Activated T-cell treated with anti-CD3 and anti-CD28 coated beads, Interleukin-2, amount 50 U/mL, for 4 hours (primary cell): ENCODE results near the gene OR5F1. TPM values are rescaled to one million over a fixed set of nuclear protein-coding genes. Genes with fewer than 3 reads are reported as not detected.

Source experiments
- ATAC-seq, 2 donors: fragments of 200-7000 bp; cut with Tn5 transposase; one replicate each; pipeline ENCODE4 v1.10.0; 2021
- DNase-seq: peaks from one replicate; pipeline ENCODE4 v3.0.0-alpha.2; 2020
- H3K27me3 Mint-ChIP-seq: one replicate; pipeline ENCODE4 v1.8.0; 2021; ENCODE audit warnings: low read depth, mixed read lengths
- H3K36me3 Mint-ChIP-seq: one replicate; pipeline ENCODE4 v1.8.0; 2022; ENCODE audit warnings: mixed read lengths; ENCODE audit not compliant: insufficient read depth
- H3K4me1 Mint-ChIP-seq: one replicate; pipeline ENCODE4 v1.8.0; 2021; ENCODE audit warnings: low read depth, mixed read lengths
- H3K4me3 Mint-ChIP-seq: one replicate; pipeline ENCODE4 v1.8.0; 2021; ENCODE audit warnings: mild to moderate bottlenecking, moderate library complexity, mixed read lengths
- H3K9me3 Mint-ChIP-seq: one replicate; pipeline ENCODE4 v1.8.0; 2021; ENCODE audit warnings: mixed read lengths
- total RNA-seq, 3 donors: library from RNA; stranded (reverse); gene quantifications; one replicate each; pipeline ENCODE4 v1.2.1, GENCODE V29; 2021

OR5F1 gene
- total RNA-seq = not detected

- H3K27me3 Mint-ChIP-seq = no peaks in the 10 kb centered on the region
- H3K4me1 Mint-ChIP-seq = no peaks in the 10 kb centered on the region
- ATAC-seq (no peak), DNase-seq (no peak)
- H3K9me3 Mint-ChIP-seq = peaks cover 18% of the 10 kb centered on the region
- no peaks in the 10 kb centered on the region for H3K36me3 Mint-ChIP-seq
- H3K4me3 Mint-ChIP-seq = no peak within 1 kb of the TSS
Measured at GRCh38 chr11:55994525-55994924, at the start of gene OR5F1. OR5F1 (minus strand) TSS chr11:55994625; CDS start chr11:55994625, 0 bp downstream.

GRCh38 chr11:56027354-56027753 is 32.9 kb upstream of the OR5F1 start, which contains the start of gene OR5AS1:
OR5AS1 (plus strand) TSS chr11:56027654; CDS start chr11:56030419, 2,765 bp downstream.
- H3K4me3 Mint-ChIP-seq = no peak within 1 kb of the TSS
- DNase-seq (no peak), ATAC-seq (no peak)
- no peaks in the 10 kb centered on the region for H3K36me3 Mint-ChIP-seq
- peaks cover 21% of the 10 kb centered on the region for H3K9me3 Mint-ChIP-seq
- H3K27me3 Mint-ChIP-seq = no peaks in the 10 kb centered on the region
- H3K4me1 Mint-ChIP-seq = no peaks in the 10 kb centered on the region

GRCh38 chr11:56013805-56014204 is 19.4 kb upstream of the OR5F1 start:
- no peak for DNase-seq
- H3K4me1 Mint-ChIP-seq = no peaks in the 10 kb centered on the region
- no peaks in the 10 kb centered on the region for H3K36me3 Mint-ChIP-seq
- ATAC-seq = no peak
- H3K4me3 Mint-ChIP-seq = no peak overlapping the region
- H3K27me3 Mint-ChIP-seq = no peaks in the 10 kb centered on the region
- peaks cover 16% of the 10 kb centered on the region for H3K9me3 Mint-ChIP-seq

- no peaks in the 10 kb centered on the region for H3K4me1 Mint-ChIP-seq
- H3K9me3 Mint-ChIP-seq = peaks cover 16% of the 10 kb centered on the region
- DNase-seq (no peak), ATAC-seq (no peak)
- no peaks in the 10 kb centered on the region for H3K27me3 Mint-ChIP-seq
- no peak overlapping the region for H3K4me3 Mint-ChIP-seq
- no peaks in the 10 kb centered on the region for H3K36me3 Mint-ChIP-seq
Measured at GRCh38 chr11:56010716-56011115, 16.3 kb upstream of the OR5F1 start.

DNA sequence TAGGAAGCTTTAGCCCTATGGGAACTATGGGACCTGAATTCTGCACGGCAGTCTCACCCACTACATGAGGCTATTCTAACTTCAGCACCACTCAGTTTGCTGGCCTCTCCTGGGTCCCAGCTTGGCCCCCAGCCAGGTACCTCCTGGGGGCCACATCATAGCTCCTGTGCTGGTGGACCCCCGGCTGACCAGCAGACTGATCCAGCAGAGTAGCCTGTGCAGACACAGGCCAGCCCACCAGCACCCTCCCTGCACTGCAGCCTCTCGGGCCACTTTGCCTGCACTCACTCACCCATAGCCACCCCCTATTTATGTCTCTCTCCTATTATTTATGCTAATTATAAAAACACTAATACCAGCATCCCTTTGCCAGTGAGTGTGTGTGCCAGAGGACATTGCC is 23.5 kb downstream of the OR5F1 start:
- Mint-ChIP-seq H3K9me3 (peaks cover 9% of the 10 kb centered on the region), H3K4me1 (no peaks in the 10 kb centered on the region), H3K27me3 (no peaks in the 10 kb centered on the region), H3K4me3 (no peak overlapping the region), H3K36me3 (no peaks in the 10 kb centered on the region)
- ATAC-seq = no peak
- no peak for DNase-seq

GRCh38 chr11:55969845-55970244 is 24.6 kb downstream of the OR5F1 start, which contains the start of gene OR10AG1:
OR10AG1 (minus strand) TSS chr11:55969945; CDS start chr11:55969907, 38 bp downstream.
- Mint-ChIP-seq H3K9me3 (peaks cover 12% of the 10 kb centered on the region), H3K36me3 (no peaks in the 10 kb centered on the region), H3K4me1 (no peaks in the 10 kb centered on the region), H3K27me3 (no peaks in the 10 kb centered on the region), H3K4me3 (no peak within 1 kb of the TSS)
- DNase-seq (no peak), ATAC-seq (no peak)

DNA sequence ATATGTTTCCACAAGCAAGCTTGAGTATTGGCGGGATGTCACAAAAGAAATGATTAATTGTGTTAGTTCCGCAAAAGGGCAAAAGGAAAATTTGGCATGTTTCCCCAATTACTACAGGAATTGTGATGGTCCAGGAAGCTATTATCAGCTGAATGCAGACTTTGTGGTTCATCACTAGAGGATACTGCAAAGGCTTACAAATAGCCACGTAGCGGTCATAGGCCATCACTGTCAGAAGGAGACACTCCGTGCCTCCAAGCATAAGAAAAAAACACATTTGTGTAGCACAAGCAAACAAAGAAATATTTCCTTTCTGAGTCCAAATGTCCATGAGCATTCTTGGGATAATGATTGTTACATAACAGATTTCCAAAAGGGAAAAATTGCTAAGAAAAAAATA is 26.5 kb downstream of the OR5F1 start:
- no peaks in the 10 kb centered on the region for H3K27me3 Mint-ChIP-seq
- ATAC-seq = no peak
- DNase-seq = no peak
- no peaks in the 10 kb centered on the region for H3K4me1 Mint-ChIP-seq
- H3K4me3 Mint-ChIP-seq = no peak overlapping the region
- H3K9me3 Mint-ChIP-seq = peaks cover 13% of the 10 kb centered on the region
- H3K36me3 Mint-ChIP-seq = no peaks in the 10 kb centered on the region

GRCh38 chr11:55966391-55966790 is 28.0 kb downstream of the OR5F1 start:
- no peak for ATAC-seq
- Mint-ChIP-seq H3K9me3 (peaks cover 16% of the 10 kb centered on the region), H3K36me3 (no peaks in the 10 kb centered on the region), H3K4me3 (no peak overlapping the region), H3K4me1 (no peaks in the 10 kb centered on the region), H3K27me3 (no peaks in the 10 kb centered on the region)
- DNase-seq = no peak

GRCh38 chr11:55956521-55956920 is 37.9 kb downstream of the OR5F1 start:
- peaks cover 8% of the 10 kb centered on the region for H3K9me3 Mint-ChIP-seq
- no peaks in the 10 kb centered on the region for H3K4me1 Mint-ChIP-seq
- no peaks in the 10 kb centered on the region for H3K36me3 Mint-ChIP-seq
- DNase-seq = no peak
- ATAC-seq = no peak
- no peak overlapping the region for H3K4me3 Mint-ChIP-seq
- H3K27me3 Mint-ChIP-seq = no peaks in the 10 kb centered on the region

DNA sequence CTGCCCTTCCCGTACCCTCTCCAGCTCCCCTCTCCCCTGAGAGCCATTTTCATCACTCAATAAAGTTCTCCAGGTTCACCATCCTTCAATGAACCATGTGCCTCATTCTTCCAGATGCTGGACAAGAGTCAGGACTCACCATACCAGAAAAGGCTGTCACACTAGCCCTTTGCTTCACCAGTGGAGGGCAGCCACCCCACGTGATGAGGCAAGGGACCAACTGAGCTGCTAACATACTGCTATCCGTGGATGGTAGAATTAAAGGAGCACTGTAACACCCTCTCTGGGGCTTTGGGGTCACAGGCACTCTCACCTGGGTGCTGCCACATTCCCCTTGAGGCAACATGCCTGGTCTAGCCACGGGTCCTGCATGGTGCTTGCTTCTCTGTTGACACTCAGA is 45.1 kb downstream of the OR5F1 start:
- Mint-ChIP-seq H3K4me3 (no peak overlapping the region), H3K9me3 (peaks cover 6% of the 10 kb centered on the region), H3K36me3 (no peaks in the 10 kb centered on the region), H3K4me1 (no peaks in the 10 kb centered on the region), H3K27me3 (no peaks in the 10 kb centered on the region)
- DNase-seq (no peak), ATAC-seq (no peak)

Other genes with a start within 250 kb of the OR5F1 start
- not detected for gene OR5D13, start 221.2 kb downstream of the OR5F1 start, total RNA-seq
- gene OR5D14, start 199.1 kb downstream of the OR5F1 start, total RNA-seq = not detected
- gene OR5L1, start 183.3 kb downstream of the OR5F1 start, total RNA-seq = not detected
- not detected for gene OR5D18, start 175.0 kb downstream of the OR5F1 start, total RNA-seq
- not detected for gene OR5L2, start 167.4 kb downstream of the OR5F1 start, total RNA-seq
- gene OR5D16, start 155.9 kb downstream of the OR5F1 start, total RNA-seq = not detected
- gene TRIM51, start 111.3 kb downstream of the OR5F1 start, total RNA-seq = not detected
- not detected for gene OR5W2, start 80.0 kb downstream of the OR5F1 start, total RNA-seq
- not detected for gene OR5I1, start 58.2 kb downstream of the OR5F1 start, total RNA-seq
- not detected for gene OR10AG1, start 24.7 kb downstream of the OR5F1 start, total RNA-seq
- gene OR5AS1, start 33.0 kb upstream of the OR5F1 start, total RNA-seq = not detected
- gene OR8I2, start 98.7 kb upstream of the OR5F1 start, total RNA-seq = not detected
- not detected for gene OR8H2, start 109.1 kb upstream of the OR5F1 start, total RNA-seq
- not detected for gene OR8H3, start 127.7 kb upstream of the OR5F1 start, total RNA-seq
- gene OR8J3, start 145.6 kb upstream of the OR5F1 start, total RNA-seq = not detected
- gene OR8K5, start 165.7 kb upstream of the OR5F1 start, total RNA-seq = not detected
- gene OR5J2, start 182.0 kb upstream of the OR5F1 start, total RNA-seq = not detected
- not detected for gene OR5T2, start 239.6 kb upstream of the OR5F1 start, total RNA-seq